H9 (cell line): ENCODE measurements around the gene DNASE1L1. TPM values are rescaled to one million over a fixed set of nuclear protein-coding genes. Genes with fewer than 3 reads are reported as not detected.
A peak's percentile ranks its signal among the peaks of the same experiment; 100 is the strongest.

Experiments
- DNase-seq: peaks from one replicate; pipeline ENCODE4 v3.0.0-alpha.2; 2017
- H2AFZ ChIP-seq: one replicate; pipeline ENCODE4 v1.6.1; 2013; ENCODE audit warnings: mild to moderate bottlenecking, low read length, control low read depth, moderate library complexity
- H2AK5ac ChIP-seq: 2 replicates; pipeline ENCODE4 v1.6.1; 2013; ENCODE audit warnings: low read length, control low read depth, mixed read lengths; ENCODE audit not compliant: insufficient read length
- H2BK120ac ChIP-seq: one replicate; pipeline ENCODE4 v1.6.1; 2013; ENCODE audit warnings: low read depth, mild to moderate bottlenecking, low read length, control low read depth, inconsistent platforms; ENCODE audit not compliant: poor library complexity, severe bottlenecking
- H2BK12ac ChIP-seq: 2 replicates; pipeline ENCODE4 v1.6.1; 2013; ENCODE audit warnings: low read length, control low read depth, mixed read lengths, low read depth; ENCODE audit not compliant: insufficient read length
- H2BK15ac ChIP-seq: 2 replicates; pipeline ENCODE4 v1.6.1; 2013; ENCODE audit warnings: low read depth, low read length, control low read depth
- H2BK20ac ChIP-seq: one replicate; pipeline ENCODE4 v1.6.1; 2013; ENCODE audit warnings: low read depth, mild to moderate bottlenecking, low read length, control low read depth, inconsistent platforms; ENCODE audit not compliant: poor library complexity, severe bottlenecking
- H2BK5ac ChIP-seq: 2 replicates; pipeline ENCODE4 v1.6.1; 2013; ENCODE audit warnings: low read length, control low read depth, mixed read lengths; ENCODE audit not compliant: insufficient read length
- H3K14ac ChIP-seq: 2 replicates; pipeline ENCODE4 v1.6.1; 2013; ENCODE audit warnings: low read length, control low read depth; ENCODE audit not compliant: insufficient read depth
- H3K18ac ChIP-seq: 2 replicates; pipeline ENCODE4 v1.6.1; 2013; ENCODE audit warnings: low read depth, mild to moderate bottlenecking, mixed read lengths, low read length, control low read depth; ENCODE audit not compliant: insufficient read length
- H3K23ac ChIP-seq: 2 replicates; pipeline ENCODE4 v1.6.1; 2013; ENCODE audit warnings: low read length, control low read depth, mixed read lengths, low read depth; ENCODE audit not compliant: insufficient read length
- H3K23me2 ChIP-seq: 2 replicates; pipeline ENCODE4 v1.6.1; 2013; ENCODE audit warnings: low read depth, mild to moderate bottlenecking, mixed read lengths, low read length, control low read depth; ENCODE audit not compliant: insufficient read length, poor library complexity, severe bottlenecking
- H3K27ac ChIP-seq: 2 replicates; pipeline ENCODE4 v1.5.1; 2013; ENCODE audit warnings: low read length, control low read depth, mixed read lengths, low read depth; ENCODE audit not compliant: insufficient read length
- H3K27me3 ChIP-seq: 2 replicates; pipeline ENCODE4 v1.6.1; 2013; ENCODE audit warnings: low read length, control low read depth, inconsistent platforms; ENCODE audit not compliant: insufficient read depth
- H3K4ac ChIP-seq: 2 replicates; pipeline ENCODE4 v1.6.1; 2013; ENCODE audit warnings: low read depth, mild to moderate bottlenecking, control low read depth, inconsistent platforms, low read length, moderate library complexity
- H3K4me1 ChIP-seq: 2 replicates; pipeline ENCODE4 v1.6.1; 2013; ENCODE audit warnings: low read length, control low read depth, inconsistent platforms; ENCODE audit not compliant: insufficient read depth
- H3K4me2 ChIP-seq: 2 replicates; pipeline ENCODE4 v1.6.1; 2013; ENCODE audit warnings: low read length, control low read depth, mixed read lengths; ENCODE audit not compliant: insufficient read length, insufficient read depth
- H3K56ac ChIP-seq: 2 replicates; pipeline ENCODE4 v1.6.1; 2013; ENCODE audit warnings: low read depth, mild to moderate bottlenecking, mixed read lengths, low read length, control low read depth; ENCODE audit not compliant: insufficient read length
- H3K79me1 ChIP-seq: 2 replicates; pipeline ENCODE4 v1.6.1; 2013; ENCODE audit warnings: low read depth, mild to moderate bottlenecking, moderate library complexity, low read length, control low read depth, inconsistent platforms; ENCODE audit not compliant: insufficient read depth, poor library complexity, severe bottlenecking
- H3K79me2 ChIP-seq: 2 replicates; pipeline ENCODE4 v1.6.1; 2013; ENCODE audit warnings: low read length, control low read depth, inconsistent platforms; ENCODE audit not compliant: insufficient read depth
- H3K9ac ChIP-seq: 2 replicates; pipeline ENCODE4 v1.6.1; 2013; ENCODE audit warnings: low read length, control low read depth, mixed read lengths; ENCODE audit not compliant: insufficient read length; ENCODE audit errors: extremely low read depth
- H3K9me3 ChIP-seq: one replicate; pipeline ENCODE4 v1.6.1; 2013; ENCODE audit warnings: low read depth, low read length, inconsistent platforms; ENCODE audit not compliant: control insufficient read depth
- H3T11ph ChIP-seq: one replicate; pipeline ENCODE4 v1.6.1; 2013; ENCODE audit warnings: mild to moderate bottlenecking, low read length, control low read depth, inconsistent platforms
- H4K20me1 ChIP-seq: one replicate; pipeline ENCODE4 v1.6.1; 2013; ENCODE audit not compliant: control insufficient read depth, insufficient read length, insufficient read depth
- H4K5ac ChIP-seq: 2 replicates; pipeline ENCODE4 v1.6.1; 2013; ENCODE audit warnings: low read depth, mild to moderate bottlenecking, mixed read lengths, low read length, control low read depth; ENCODE audit not compliant: insufficient read length
- H4K8ac ChIP-seq: replicated peaks from 2 replicates; pipeline ENCODE4 v1.6.1; 2013; ENCODE audit warnings: low read length, control low read depth, mixed read lengths, low read depth; ENCODE audit not compliant: insufficient read length
- H4K91ac ChIP-seq: 2 replicates; pipeline ENCODE4 v1.6.1; 2013; ENCODE audit warnings: low read depth, mild to moderate bottlenecking, moderate library complexity, mixed read lengths, low read length, control low read depth; ENCODE audit not compliant: insufficient read length
- H3K27ac Mint-ChIP-seq, 3 experiments: 2 replicates in 2 of 3; 3 replicates in 1 of 3; pipeline ENCODE4 v1.8.0; 2020 to 2021; ENCODE audit warnings: mixed read lengths in 3 of 3, mild to moderate bottlenecking in 1 of 3, moderate library complexity in 1 of 3
- H3K27me3 Mint-ChIP-seq: 2 replicates; pipeline ENCODE4 v1.8.0; 2021; ENCODE audit warnings: low read depth, mild to moderate bottlenecking, moderate library complexity, mixed read lengths
- H3K36me3 Mint-ChIP-seq, 3 experiments: 2 replicates in 2 of 3; 3 replicates in 1 of 3; pipeline ENCODE4 v1.8.0; 2020 to 2021; ENCODE audit warnings: low read depth in 3 of 3, mixed read lengths in 3 of 3; ENCODE audit not compliant: insufficient read depth in 1 of 3
- H3K4me1 Mint-ChIP-seq, 2 experiments: 2 replicates each; pipeline ENCODE4 v1.8.0; 2020; ENCODE audit warnings: mixed read lengths in 2 of 2
- H3K4me3 Mint-ChIP-seq, 2 experiments: 2 replicates in 1 of 2; 3 replicates in 1 of 2; pipeline ENCODE4 v1.8.0; 2020 to 2021; ENCODE audit warnings: mild to moderate bottlenecking in 2 of 2, mixed read lengths in 2 of 2, moderate library complexity in 1 of 2
- H3K9me3 Mint-ChIP-seq, 2 experiments: 2 replicates in 1 of 2; 3 replicates in 1 of 2; pipeline ENCODE4 v1.8.0; 2020; ENCODE audit warnings: mild to moderate bottlenecking in 2 of 2, mixed read lengths in 2 of 2, moderate library complexity in 1 of 2
- CTCF ChIP-seq: fragments of 200-600 bp; sonication (generic); conservative IDR thresholded peaks from 3 replicates; pipeline ENCODE4 v1.8.0; 2021; ENCODE audit warnings: antibody characterized with exemption, mild to moderate bottlenecking
- WGBS: extraction: QIAGEN DNeasy Blood & Tissue Kit; methylation state at CpG from one replicate; pipeline ENCODE4 v1.1.7; 2013; ENCODE audit warnings: missing lambda C conversion rate, low lambda C conversion rate, mixed read lengths; ENCODE audit not compliant: insufficient read length; ENCODE audit errors: extremely low coverage; 5-methylcytosine and 5-hydroxymethylcytosine counted together
- total RNA-seq: library from RNA; stranded (reverse); gene quantifications from 2 replicates; pipeline ENCODE4 v1.2.1, GENCODE V29; 2021

The DNASE1L1 gene
- total RNA-seq, 1 experiment from 2014 or later, result 14.5 TPM

DNA sequence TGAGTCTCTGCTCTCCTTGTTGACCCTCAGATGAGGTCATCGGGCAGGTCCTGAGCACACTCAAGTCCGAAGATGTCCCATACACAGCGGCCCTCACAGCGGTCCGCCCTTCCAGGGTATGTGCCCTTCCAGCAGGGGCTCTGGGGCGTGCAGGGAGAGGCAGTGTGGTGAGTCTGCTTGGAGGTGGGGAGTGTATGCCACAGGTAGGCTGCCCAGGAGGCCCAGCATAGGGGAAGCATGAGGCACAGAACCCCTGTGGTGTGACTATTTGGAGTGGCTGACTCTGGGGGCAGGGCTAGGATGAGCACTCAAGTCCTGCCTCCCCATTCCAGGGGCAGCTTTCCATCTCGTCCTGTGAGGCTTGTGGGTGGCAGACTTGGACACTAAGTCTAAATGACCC is 24.6 kb upstream of the DNASE1L1 start:
- H3K4me1 Mint-ChIP-seq, result peaks cover 12 to 24% of the 10 kb centered on the region in 2 experiments
- no peak overlapping the region for H2BK15ac ChIP-seq
- no peak overlapping the region for H3K14ac ChIP-seq
- H3K4ac ChIP-seq, result no peak overlapping the region
- H3K4me3 Mint-ChIP-seq, result peak overlapping the region in 1 of 2 experiments; percentile 43; a peak in 1 of 5 replicates
- no peak overlapping the region for H3K9ac ChIP-seq
- peaks cover 18 to 47% (median 46%) of the 10 kb centered on the region in 3 experiments for H3K36me3 Mint-ChIP-seq
- H3K79me1 ChIP-seq, result no peaks in the 10 kb centered on the region
- H2BK5ac ChIP-seq, result no peak overlapping the region
- no peak overlapping the region for H3K27ac ChIP-seq
- H3K23me2 ChIP-seq, result peaks cover 7% of the 10 kb centered on the region
- no peak overlapping the region for H3K18ac ChIP-seq
- H2AK5ac ChIP-seq, result no peak overlapping the region
- no peak overlapping the region for H2BK12ac ChIP-seq
- no peak for TF ChIP-seq CTCF
- no peak overlapping the region for H4K8ac ChIP-seq
- H4K91ac ChIP-seq, result no peak overlapping the region
- H4K5ac ChIP-seq, result no peak overlapping the region
- H3K23ac ChIP-seq, result no peak overlapping the region
- no CpG with 5 or more reads among the region's 7 CpGs for WGBS
- peaks cover 39% of the 10 kb centered on the region for H3K9me3 ChIP-seq
- H2BK20ac ChIP-seq, result no peak overlapping the region
- H3K4me1 ChIP-seq, result no peaks in the 10 kb centered on the region
- H3K9me3 Mint-ChIP-seq, result peaks cover 72 to 85% of the 10 kb centered on the region in 2 experiments
- H2AFZ ChIP-seq, result no peak overlapping the region
- no peak for DNase-seq
- no peaks in the 10 kb centered on the region for H3K27me3 ChIP-seq
- no peak overlapping the region for H2BK120ac ChIP-seq
- peaks cover 2% of the 10 kb centered on the region; the same call in 1 of the 2 replicates for H3K79me2 ChIP-seq
- H3T11ph ChIP-seq, result no peak overlapping the region
- H3K56ac ChIP-seq, result no peak overlapping the region
- H4K20me1 ChIP-seq, result no peaks in the 10 kb centered on the region
- H3K4me2 ChIP-seq, result no peak overlapping the region
- peak overlapping the region in 1 of 3 experiments; percentile 78; a peak in 1 of 7 replicates for H3K27ac Mint-ChIP-seq
- H3K27me3 Mint-ChIP-seq, result no peaks in the 10 kb centered on the region
